Astrocyte of the cerebellum (primary cell): Measurements from ENCODE around the gene SMARCA4.

ENCODE experiments used
- DNase-seq: peaks from one replicate; pipeline ENCODE4 v3.0.0-alpha.2; 2011; ENCODE audit warnings: low read depth
- H3K4me3 ChIP-seq: 2 replicates; pipeline ENCODE4 v1.5.1; 2011; ENCODE audit warnings: mild to moderate bottlenecking, low read depth, low read length, moderate library complexity
- in situ Hi-C: cut with HindIII; loops from 2 replicates; pipeline ENCODE4 v1.10.0; 2017; ENCODE audit warnings: low sequenced_read_pairs
- TF ChIP-seq, protein P1 (sequence below): IDR thresholded peaks from 2 replicates; pipeline ENCODE4 v1.5.1; 2012; ENCODE audit warnings: low read length, low read depth, moderate library complexity, mild to moderate bottlenecking; ENCODE audit errors: missing control alignments

The SMARCA4 gene

DNA sequence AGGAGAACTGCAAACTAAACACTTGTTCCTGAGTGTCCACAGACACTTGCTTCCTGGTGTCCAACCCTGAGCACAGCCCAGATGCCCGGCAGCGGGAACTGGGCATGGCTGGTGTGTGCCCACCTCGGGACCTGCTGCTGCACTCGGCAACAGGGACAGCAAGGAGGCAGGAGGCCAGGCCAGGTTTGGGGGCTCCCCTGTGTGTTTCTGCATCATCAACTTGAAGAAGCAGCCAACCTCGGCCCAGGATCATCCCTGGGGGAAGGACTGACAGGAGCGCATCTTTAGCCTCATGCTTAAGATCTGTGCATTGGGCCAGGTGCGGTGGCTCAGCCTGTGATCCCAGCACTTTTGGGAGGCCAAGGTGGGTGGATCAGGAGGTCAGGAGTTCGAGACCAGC lies 93.4 kb downstream of the SMARCA4 start:
- TF ChIP-seq, protein P1, sequence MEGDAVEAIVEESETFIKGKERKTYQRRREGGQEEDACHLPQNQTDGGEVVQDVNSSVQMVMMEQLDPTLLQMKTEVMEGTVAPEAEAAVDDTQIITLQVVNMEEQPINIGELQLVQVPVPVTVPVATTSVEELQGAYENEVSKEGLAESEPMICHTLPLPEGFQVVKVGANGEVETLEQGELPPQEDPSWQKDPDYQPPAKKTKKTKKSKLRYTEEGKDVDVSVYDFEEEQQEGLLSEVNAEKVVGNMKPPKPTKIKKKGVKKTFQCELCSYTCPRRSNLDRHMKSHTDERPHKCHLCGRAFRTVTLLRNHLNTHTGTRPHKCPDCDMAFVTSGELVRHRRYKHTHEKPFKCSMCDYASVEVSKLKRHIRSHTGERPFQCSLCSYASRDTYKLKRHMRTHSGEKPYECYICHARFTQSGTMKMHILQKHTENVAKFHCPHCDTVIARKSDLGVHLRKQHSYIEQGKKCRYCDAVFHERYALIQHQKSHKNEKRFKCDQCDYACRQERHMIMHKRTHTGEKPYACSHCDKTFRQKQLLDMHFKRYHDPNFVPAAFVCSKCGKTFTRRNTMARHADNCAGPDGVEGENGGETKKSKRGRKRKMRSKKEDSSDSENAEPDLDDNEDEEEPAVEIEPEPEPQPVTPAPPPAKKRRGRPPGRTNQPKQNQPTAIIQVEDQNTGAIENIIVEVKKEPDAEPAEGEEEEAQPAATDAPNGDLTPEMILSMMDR, result no peak
- in situ Hi-C loops, result no loop called here
- H3K4me3 ChIP-seq, result no peak overlapping the region
- no peak for DNase-seq

DNA sequence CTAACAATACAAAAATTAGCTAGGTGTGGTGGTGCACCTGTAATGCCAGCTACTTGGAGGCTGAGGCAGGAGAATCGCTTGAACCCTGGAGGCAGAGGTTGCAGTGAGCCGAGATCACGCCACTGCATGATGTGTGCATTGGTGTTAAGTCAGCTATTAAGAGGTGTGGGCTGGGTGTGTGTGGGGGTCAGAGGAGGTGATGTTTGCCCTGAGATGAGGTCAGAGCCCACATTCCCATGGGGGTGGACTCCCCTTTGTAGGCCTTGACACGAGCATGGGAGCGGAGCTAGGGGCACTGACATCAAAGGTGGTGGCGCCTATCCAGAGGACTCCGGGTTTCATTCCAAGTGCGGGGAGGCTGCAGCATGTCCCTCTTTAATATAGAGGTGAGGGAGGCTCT lies 93.8 kb downstream of the SMARCA4 start:
- no peak for DNase-seq
- TF ChIP-seq, protein P1, result no peak
- in situ Hi-C loops, result no loop called here
- no peak overlapping the region for H3K4me3 ChIP-seq

- in situ Hi-C loops, result no loop called here
- no peak for DNase-seq
Measured at GRCh38 chr19:11058246-11059030, 97.6 kb downstream of the SMARCA4 start.

GRCh38 chr19:11059511-11060358 lies 98.9 kb downstream of the SMARCA4 start:
- no peak for DNase-seq
- no peak overlapping the region for H3K4me3 ChIP-seq
- in situ Hi-C loops, result loop anchor here (5.0 kb wide), 2 partner anchors 72 to 97 kb away; partner anchors contain the start of gene SMARCA4
- TF ChIP-seq, protein P1, result no peak

More at GRCh38 chr19:11058246-11059030, 97.6 kb downstream of the SMARCA4 start:
- TF ChIP-seq, protein P1, result no peak
- no peak overlapping the region for H3K4me3 ChIP-seq

DNA sequence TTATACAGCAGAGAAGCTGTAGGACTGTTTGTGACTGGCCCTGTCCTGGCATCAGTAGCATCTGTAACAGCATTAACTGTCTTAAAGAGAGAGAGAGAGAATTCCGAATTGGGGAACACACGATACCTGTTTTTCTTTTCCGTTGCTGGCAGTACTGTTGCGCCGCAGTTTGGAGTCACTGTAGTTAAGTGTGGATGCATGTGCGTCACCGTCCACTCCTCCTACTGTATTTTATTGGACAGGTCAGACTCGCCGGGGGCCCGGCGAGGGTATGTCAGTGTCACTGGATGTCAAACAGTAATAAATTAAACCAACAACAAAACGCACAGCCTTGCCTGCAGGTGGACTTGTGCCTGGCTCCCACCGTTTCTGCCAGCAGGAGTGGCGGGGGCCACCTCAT lies 101.1 kb downstream of the SMARCA4 start:
- in situ Hi-C loops, result loop anchor here (5.0 kb wide), 2 partner anchors 75 to 100 kb away; partner anchors contain the start of gene SMARCA4
- no peak for DNase-seq
- H3K4me3 ChIP-seq, result no peak overlapping the region
- TF ChIP-seq, protein P1, result no peak

GRCh38 chr19:11063434-11063833 lies 102.6 kb downstream of the SMARCA4 start:
- TF ChIP-seq, protein P1, result no peak
- no peak for DNase-seq
- in situ Hi-C loops, result loop anchor here (5.0 kb wide), 2 partner anchors 76 to 101 kb away; partner anchors contain the start of gene SMARCA4
- no peak overlapping the region for H3K4me3 ChIP-seq
